GM12801 (cell line): ENCODE measurements around the gene SHANK1.

Source experiments
- TF ChIP-seq, protein P1 (sequence below): IDR thresholded peaks from one replicate; pipeline ENCODE4 v1.5.1; 2011; ENCODE audit warnings: control low read depth; ENCODE audit not compliant: insufficient read length; ENCODE audit errors: extremely low read depth

Gene SHANK1

DNA sequence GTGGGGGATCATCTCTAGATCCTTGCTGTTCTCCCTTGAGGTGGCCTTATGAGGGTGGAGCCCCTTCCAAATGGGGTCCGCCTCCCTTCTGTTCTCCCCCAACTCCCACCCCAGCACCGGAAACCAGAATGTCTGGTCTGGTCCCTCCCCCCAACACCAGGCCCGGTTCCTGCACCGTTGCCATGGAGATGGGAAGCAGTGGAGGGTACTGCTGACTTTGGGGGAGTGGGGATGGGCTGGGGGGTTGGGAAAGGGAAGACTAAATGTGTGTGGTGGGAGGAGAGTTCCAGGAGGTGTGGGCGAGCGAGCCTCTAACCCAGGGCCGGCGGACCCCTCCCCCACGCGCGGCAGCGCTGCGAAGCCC is 1.7 kb downstream of the SHANK1 start:
- TF ChIP-seq, protein P1, sequence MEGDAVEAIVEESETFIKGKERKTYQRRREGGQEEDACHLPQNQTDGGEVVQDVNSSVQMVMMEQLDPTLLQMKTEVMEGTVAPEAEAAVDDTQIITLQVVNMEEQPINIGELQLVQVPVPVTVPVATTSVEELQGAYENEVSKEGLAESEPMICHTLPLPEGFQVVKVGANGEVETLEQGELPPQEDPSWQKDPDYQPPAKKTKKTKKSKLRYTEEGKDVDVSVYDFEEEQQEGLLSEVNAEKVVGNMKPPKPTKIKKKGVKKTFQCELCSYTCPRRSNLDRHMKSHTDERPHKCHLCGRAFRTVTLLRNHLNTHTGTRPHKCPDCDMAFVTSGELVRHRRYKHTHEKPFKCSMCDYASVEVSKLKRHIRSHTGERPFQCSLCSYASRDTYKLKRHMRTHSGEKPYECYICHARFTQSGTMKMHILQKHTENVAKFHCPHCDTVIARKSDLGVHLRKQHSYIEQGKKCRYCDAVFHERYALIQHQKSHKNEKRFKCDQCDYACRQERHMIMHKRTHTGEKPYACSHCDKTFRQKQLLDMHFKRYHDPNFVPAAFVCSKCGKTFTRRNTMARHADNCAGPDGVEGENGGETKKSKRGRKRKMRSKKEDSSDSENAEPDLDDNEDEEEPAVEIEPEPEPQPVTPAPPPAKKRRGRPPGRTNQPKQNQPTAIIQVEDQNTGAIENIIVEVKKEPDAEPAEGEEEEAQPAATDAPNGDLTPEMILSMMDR = no peak

DNA sequence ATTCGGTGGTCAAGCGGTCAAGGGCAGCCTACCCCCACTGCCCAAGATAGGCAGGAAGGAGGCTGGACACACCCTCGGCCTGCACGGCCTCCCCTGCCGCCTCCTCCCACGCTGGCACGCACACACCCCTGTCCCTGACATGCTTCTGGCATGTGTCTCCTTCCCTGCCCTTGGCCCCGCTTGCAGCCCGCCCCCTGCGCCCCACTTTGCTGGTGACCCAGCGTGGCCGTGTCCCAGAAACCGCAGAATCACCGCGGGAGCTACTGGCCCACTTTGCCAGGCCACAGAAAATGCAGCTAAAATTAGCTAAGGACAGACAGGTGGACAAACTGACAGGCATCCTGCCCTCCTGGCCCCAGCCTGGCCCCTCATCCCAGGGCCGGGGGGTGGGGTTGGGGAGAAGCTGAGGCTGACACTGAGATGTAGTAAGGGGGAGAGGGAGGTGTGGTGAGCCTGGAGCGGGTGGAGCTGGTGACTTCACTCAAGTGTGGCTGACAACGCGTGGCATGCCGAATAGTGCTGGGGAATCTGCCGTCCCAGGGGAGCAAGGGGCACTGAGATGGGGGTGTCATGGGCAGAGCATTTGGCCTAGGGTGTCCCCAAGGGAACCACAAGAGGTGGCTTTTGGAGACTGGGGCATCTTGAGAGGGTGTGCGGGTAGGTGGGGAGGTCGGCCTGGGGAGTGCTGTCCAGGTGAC is 2.4 kb downstream of the SHANK1 start:
- TF ChIP-seq, protein P1 = no peak

DNA sequence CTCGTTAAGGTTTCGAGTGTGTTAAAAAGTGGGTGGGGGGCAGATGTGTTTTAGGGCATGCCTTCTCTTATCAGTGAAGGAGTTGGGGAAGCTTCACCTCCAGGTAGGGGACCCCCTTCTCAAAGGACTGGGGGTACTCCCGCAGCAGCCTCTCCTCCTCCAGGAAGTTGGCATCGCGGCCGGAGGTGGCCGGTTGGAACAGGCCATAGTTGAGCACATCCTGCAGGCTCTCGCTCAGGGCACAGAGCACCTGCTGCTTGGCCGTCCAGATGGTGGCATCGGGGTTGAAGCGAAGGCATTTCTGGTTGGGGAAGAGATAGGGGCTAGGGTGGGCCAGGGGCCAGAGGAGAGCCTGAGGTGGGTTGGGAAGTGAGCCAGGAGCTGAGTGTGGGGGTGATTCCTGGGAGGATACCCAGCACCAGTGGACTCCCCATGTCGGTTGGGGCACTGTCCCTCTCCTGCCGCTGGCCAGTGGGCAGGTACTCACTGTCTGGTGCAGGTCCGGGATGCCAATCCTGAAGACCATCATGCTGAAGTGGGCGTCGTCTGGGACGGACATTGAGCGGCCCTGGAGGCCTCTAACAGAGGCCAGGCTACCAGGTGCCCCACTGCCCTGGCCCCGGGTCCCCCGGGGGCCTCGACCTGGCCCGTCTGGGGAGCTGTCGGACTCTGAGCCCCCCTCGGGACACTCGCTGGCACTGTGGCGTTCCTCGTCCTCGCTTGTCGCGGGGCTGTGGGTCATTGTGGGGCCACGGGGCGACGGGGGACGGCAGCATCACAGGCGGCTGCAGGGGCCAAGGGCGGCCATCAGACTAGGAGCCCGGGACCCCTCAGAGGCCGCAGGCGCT is 3.2 kb downstream of the SHANK1 start:
- TF ChIP-seq, protein P1 = no peak

DNA sequence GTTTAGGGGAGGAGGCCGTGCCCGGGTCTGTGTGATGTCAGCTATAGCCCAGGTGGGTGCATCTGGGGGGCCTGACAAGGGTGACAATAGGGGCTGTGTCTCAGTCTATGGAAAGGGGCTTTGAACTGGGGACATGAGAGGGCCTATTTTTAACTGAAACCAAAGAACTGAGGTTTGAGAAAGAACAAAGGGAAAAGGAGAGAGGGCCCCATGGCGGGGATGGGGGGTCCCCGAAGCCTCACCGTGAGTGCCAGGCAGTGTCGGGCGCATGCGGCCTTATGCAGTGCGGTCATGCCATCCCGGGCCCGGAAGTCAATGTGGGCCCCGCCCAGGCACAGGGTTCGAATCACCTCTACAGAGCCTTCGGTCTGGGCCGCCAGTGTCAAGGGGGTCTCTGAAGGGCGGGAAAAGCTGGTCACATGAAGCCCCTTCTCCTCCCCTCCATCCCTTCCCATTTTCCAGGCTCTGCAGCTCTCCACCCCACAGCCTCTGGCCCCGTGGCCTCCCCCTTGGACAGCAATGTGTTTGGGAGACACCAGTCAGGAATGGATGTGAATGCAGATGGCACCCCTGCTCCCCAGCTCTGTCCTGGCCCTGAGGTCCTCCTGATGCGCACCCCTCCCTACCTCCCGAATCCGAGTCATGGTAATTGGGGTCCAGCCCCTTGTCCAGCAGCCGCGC is 5.9 kb downstream of the SHANK1 start:
- TF ChIP-seq, protein P1 = no peak

DNA sequence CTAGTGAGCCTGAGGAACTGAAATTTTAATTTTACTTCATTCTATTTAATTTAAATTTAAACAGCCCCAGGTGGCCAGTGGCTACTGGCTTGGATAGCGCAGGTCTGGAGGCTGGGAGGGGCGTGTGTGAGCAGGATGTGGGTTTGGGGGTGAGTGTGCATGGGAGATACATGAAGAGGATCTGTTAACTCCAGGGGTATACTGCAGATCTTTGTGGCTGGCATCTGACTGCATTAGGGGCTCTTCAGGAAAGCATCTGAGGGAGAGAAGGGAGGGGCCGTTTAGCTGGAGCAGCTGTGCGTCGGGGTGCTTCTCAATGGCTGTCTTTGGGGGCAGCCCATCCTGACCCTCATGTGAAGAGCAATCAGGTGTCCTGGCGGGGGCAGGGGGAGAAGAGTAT is 6.8 kb downstream of the SHANK1 start:
- TF ChIP-seq, protein P1 = no peak

DNA sequence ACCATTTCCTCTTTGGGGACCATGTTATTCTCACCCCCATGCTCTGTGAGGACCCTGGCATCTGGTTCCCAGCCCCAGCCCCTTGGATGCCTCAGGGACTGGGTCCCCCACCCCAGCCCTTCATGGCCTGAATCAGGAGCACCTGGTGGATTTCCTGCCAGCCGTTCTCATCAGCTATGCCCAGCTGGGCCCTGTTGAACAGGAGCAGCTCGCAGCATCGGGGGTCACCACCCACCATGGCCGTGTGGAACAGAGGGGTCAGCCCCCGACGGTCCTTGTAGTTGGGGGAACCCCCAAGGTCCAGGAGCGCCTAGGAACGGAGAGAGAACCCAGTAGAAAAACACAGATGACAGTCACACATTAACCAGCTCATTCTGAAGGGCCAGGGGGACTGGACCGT is 7.8 kb downstream of the SHANK1 start:
- TF ChIP-seq, protein P1 = no peak

DNA sequence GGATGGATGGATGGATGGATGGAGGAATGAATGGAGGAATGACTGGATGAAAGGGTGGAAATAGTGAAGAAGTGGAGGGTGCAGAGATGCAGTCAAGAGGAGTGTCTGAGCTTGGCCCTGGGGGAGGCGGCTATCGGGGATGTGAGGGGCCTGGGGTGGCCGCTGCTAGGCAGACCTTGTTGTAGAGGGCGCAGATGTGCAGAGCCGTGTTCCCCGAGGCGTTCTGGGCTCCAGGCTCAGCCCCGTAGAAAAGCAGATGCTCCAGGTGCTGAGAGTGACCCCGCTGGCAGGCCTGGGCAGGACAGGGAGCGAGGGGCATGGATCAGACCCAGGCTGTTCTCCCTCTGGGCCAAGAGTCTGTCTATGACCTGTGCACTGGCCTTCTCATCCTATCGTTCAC is 8.4 kb downstream of the SHANK1 start:
- TF ChIP-seq, protein P1 = no peak
